NCI-H146 (cell line): ENCODE measurements around the gene TGFB2.

Experiments
- DNase-seq: peaks from one replicate; lab custom pipeline; 2025; lab: John Stamatoyannopoulos, UW

TGFB2 gene

GRCh38 chr1:218425647-218426342 is 80.7 kb downstream of the TGFB2 start:
- DNase-seq, result no peak

- peak; percentile 29 for DNase-seq
Observed at GRCh38 chr1:218426343-218426657, 81.2 kb downstream of the TGFB2 start.

- no peak for DNase-seq
Observed at GRCh38 chr1:218429301-218429700, 84.2 kb downstream of the TGFB2 start.

- DNase-seq, result no peak
Observed at GRCh38 chr1:218430346-218430745, 85.2 kb downstream of the TGFB2 start.

- no peak for DNase-seq
Observed at GRCh38 chr1:218430822-218431221, 85.7 kb downstream of the TGFB2 start.

GRCh38 chr1:218431476-218431875 is 86.3 kb downstream of the TGFB2 start:
- DNase-seq, result no peak

GRCh38 chr1:218433744-218434143 is 88.6 kb downstream of the TGFB2 start:
- DNase-seq, result no peak

- no peak for DNase-seq
Observed at GRCh38 chr1:218435528-218435927, 90.4 kb downstream of the TGFB2 start.

GRCh38 chr1:218436346-218436745 is 91.2 kb downstream of the TGFB2 start:
- DNase-seq, result no peak

- DNase-seq, result no peak
Observed at GRCh38 chr1:218436997-218437396, 91.9 kb downstream of the TGFB2 start.

GRCh38 chr1:218439541-218440295 is 94.6 kb downstream of the TGFB2 start:
- DNase-seq, result no peak

- DNase-seq, result no peak
Observed at GRCh38 chr1:218443255-218443654, 98.1 kb downstream of the TGFB2 start.

GRCh38 chr1:218444173-218444572 is 99.0 kb downstream of the TGFB2 start:
- no peak for DNase-seq

- DNase-seq, result no peak
Observed at GRCh38 chr1:218444588-218444987, 99.5 kb downstream of the TGFB2 start.

GRCh38 chr1:218447010-218447689 is 102.0 kb downstream of the TGFB2 start:
- no peak for DNase-seq

GRCh38 chr1:218451415-218451814 is 106.3 kb downstream of the TGFB2 start:
- DNase-seq, result no peak

GRCh38 chr1:218454700-218455282 is 109.7 kb downstream of the TGFB2 start:
- no peak for DNase-seq

- DNase-seq, result no peak
Observed at GRCh38 chr1:218456444-218456843, 111.3 kb downstream of the TGFB2 start.

GRCh38 chr1:218459450-218459849 is 114.3 kb downstream of the TGFB2 start:
- DNase-seq, result no peak

GRCh38 chr1:218459878-218460711 is 115.0 kb downstream of the TGFB2 start:
- DNase-seq, result peak; percentile 60

- DNase-seq, result no peak
Observed at GRCh38 chr1:218461351-218461750, 116.2 kb downstream of the TGFB2 start.

GRCh38 chr1:218462116-218462515 is 117.0 kb downstream of the TGFB2 start:
- no peak for DNase-seq
